ENCODE measurements around the gene RBM17.
"Not testable (repeated sequence)": the region's sequence is repeated elsewhere in the genome, so short reads cannot be mapped to it uniquely, and the experiment has no call there.

RBM17 gene

GRCh38 chr10:6095810-6096570 is 7.2 kb downstream of the RBM17 start:
- DNase-seq (ENCODE audit: low spot score): no peak
- TF ChIP-seq CTCF (IDR thresholded peaks at IDR 0.05; ENCODE audit: extremely low read depth, missing control alignments): no peak

GRCh38 chr10:6097063-6097462 is 8.2 kb downstream of the RBM17 start:
- DNase-seq (ENCODE audit: low spot score): no peak
- no peak for TF ChIP-seq CTCF (IDR thresholded peaks at IDR 0.05; ENCODE audit: extremely low read depth, missing control alignments)

- no peak for TF ChIP-seq CTCF (IDR thresholded peaks at IDR 0.05; ENCODE audit: extremely low read depth, missing control alignments)
Measured at GRCh38 chr10:6098156-6098555, 9.3 kb downstream of the RBM17 start.

GRCh38 chr10:6100370-6100769 is 11.5 kb downstream of the RBM17 start:
- no peak for DNase-seq (ENCODE audit: low spot score)
- TF ChIP-seq CTCF (IDR thresholded peaks at IDR 0.05; ENCODE audit: extremely low read depth, missing control alignments): no peak

More at GRCh38 chr10:6098156-6098555, 9.3 kb downstream of the RBM17 start:
- no peak for DNase-seq (ENCODE audit: low spot score)

- peak; percentile 56 for DNase-seq (ENCODE audit: low spot score)
- no peak for TF ChIP-seq CTCF (IDR thresholded peaks at IDR 0.05; ENCODE audit: extremely low read depth, missing control alignments)
Measured at GRCh38 chr10:6101181-6101580, 12.3 kb downstream of the RBM17 start.

- TF ChIP-seq CTCF (IDR thresholded peaks at IDR 0.05; ENCODE audit: extremely low read depth, missing control alignments): no peak
- no peak for DNase-seq (ENCODE audit: low spot score)
Measured at GRCh38 chr10:6102128-6102527, 13.3 kb downstream of the RBM17 start.

- no peak for TF ChIP-seq CTCF (IDR thresholded peaks at IDR 0.05; ENCODE audit: extremely low read depth, missing control alignments)
- DNase-seq (ENCODE audit: low spot score): no peak
Measured at GRCh38 chr10:6103591-6103990, 14.8 kb downstream of the RBM17 start.

- not testable (repeated sequence) for DNase-seq (ENCODE audit: low spot score)
Measured at GRCh38 chr10:6107616-6108015, 18.8 kb downstream of the RBM17 start.
